Neural crest cell (in vitro differentiated cells): Measurements from ENCODE around the gene WNK3. TPM values are rescaled to one million over a fixed set of nuclear protein-coding genes. Genes with fewer than 3 reads are reported as not detected.

Source experiments
- DNase-seq: peaks from one replicate; pipeline ENCODE4 v3.0.0; 2021; ENCODE audit warnings: low read depth, mixed read lengths, low spot score
- H3K27ac Mint-ChIP-seq: one replicate; pipeline ENCODE4 v1.8.0; 2021; ENCODE audit warnings: mild to moderate bottlenecking, mixed read lengths; ENCODE audit not compliant: unreplicated experiment
- H3K27me3 Mint-ChIP-seq: 2 replicates; pipeline ENCODE4 v1.8.0; 2021; ENCODE audit warnings: low read depth, mild to moderate bottlenecking, mixed read lengths
- H3K36me3 Mint-ChIP-seq: 2 replicates; pipeline ENCODE4 v1.8.0; 2021; ENCODE audit warnings: low read depth, mild to moderate bottlenecking, mixed read lengths
- H3K4me1 Mint-ChIP-seq: 2 replicates; pipeline ENCODE4 v1.8.0; 2021; ENCODE audit warnings: mixed read lengths
- H3K4me3 Mint-ChIP-seq: one replicate; pipeline ENCODE4 v1.8.0; 2021; ENCODE audit warnings: mild to moderate bottlenecking, mixed read lengths
- H3K9me3 Mint-ChIP-seq: 2 replicates; pipeline ENCODE4 v1.8.0; 2021; ENCODE audit warnings: mixed read lengths
- total RNA-seq: library from RNA; stranded (reverse); gene quantifications from 2 replicates; pipeline ENCODE4 v1.2.1, GENCODE V29; 2021
- TF ChIP-seq, protein P1 (sequence below): fragments of 200-600 bp; sonication (generic); conservative IDR thresholded peaks from 2 replicates; pipeline ENCODE4 v1.5.0; 2021; ENCODE audit warnings: antibody characterized with exemption, mild to moderate bottlenecking

Gene WNK3
- total RNA-seq, 1 donor from 2014 or later = 29.3 TPM

DNA sequence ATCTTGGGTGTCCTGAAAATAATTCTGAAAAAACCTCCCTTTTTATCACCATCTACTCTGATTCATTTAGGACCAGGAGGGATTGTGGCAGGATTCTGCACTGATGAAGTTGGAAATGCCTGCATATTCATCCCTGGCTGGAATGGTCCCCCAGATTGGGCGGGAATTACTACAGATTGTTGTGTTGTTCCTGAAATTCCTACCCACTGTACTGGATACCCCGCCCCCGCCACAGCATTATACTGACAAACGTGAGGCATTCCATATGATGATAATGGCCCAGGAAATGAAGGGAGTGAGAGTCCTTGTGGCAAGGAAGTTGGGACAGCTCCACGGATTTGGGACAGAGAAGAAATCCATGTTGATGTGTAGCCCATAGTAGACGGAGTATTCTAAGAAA lies 159.6 kb downstream of the WNK3 start:
- Mint-ChIP-seq H3K9me3 (peaks cover 3% of the 10 kb centered on the region), H3K4me1 (peaks cover 5% of the 10 kb centered on the region), H3K4me3 (no peak overlapping the region), H3K27ac (no peak overlapping the region), H3K27me3 (no peaks in the 10 kb centered on the region), H3K36me3 (peaks cover 2% of the 10 kb centered on the region)
- TF ChIP-seq, protein P1, sequence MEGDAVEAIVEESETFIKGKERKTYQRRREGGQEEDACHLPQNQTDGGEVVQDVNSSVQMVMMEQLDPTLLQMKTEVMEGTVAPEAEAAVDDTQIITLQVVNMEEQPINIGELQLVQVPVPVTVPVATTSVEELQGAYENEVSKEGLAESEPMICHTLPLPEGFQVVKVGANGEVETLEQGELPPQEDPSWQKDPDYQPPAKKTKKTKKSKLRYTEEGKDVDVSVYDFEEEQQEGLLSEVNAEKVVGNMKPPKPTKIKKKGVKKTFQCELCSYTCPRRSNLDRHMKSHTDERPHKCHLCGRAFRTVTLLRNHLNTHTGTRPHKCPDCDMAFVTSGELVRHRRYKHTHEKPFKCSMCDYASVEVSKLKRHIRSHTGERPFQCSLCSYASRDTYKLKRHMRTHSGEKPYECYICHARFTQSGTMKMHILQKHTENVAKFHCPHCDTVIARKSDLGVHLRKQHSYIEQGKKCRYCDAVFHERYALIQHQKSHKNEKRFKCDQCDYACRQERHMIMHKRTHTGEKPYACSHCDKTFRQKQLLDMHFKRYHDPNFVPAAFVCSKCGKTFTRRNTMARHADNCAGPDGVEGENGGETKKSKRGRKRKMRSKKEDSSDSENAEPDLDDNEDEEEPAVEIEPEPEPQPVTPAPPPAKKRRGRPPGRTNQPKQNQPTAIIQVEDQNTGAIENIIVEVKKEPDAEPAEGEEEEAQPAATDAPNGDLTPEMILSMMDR = no peak
- DNase-seq = no peak

DNA sequence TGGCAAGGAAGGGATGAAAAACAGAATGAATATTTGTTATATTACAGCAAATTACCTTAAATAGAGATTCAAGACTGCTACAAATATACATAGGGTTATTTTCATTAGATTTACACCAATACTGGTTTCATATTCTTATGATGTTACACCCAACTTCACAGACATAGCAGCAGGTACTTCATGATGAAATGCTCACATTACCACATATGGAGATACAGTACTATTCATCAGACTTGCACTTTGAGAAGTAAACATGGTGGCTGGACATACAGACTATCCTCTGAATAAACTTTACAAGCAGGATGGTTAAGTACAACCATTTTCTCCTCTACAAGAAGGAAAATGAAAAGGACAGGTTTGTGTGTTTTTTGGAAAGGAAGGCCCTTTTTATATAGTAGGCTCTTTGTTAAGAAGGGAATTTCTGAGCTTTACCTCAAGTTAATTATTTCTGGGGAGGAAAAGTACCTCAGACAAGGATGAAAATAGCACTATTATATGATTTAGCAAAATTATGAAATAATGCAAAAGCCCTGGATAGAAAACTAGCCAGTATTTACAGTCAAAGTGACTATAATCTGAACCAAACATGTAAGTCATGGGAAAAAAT lies 162.8 kb downstream of the WNK3 start:
- Mint-ChIP-seq H3K4me1 (no peaks in the 10 kb centered on the region), H3K27ac (no peak overlapping the region), H3K36me3 (peaks cover 5% of the 10 kb centered on the region), H3K27me3 (no peaks in the 10 kb centered on the region), H3K4me3 (no peak overlapping the region), H3K9me3 (peaks cover 5% of the 10 kb centered on the region)
- TF ChIP-seq, protein P1 = no peak
- DNase-seq = no peak

DNA sequence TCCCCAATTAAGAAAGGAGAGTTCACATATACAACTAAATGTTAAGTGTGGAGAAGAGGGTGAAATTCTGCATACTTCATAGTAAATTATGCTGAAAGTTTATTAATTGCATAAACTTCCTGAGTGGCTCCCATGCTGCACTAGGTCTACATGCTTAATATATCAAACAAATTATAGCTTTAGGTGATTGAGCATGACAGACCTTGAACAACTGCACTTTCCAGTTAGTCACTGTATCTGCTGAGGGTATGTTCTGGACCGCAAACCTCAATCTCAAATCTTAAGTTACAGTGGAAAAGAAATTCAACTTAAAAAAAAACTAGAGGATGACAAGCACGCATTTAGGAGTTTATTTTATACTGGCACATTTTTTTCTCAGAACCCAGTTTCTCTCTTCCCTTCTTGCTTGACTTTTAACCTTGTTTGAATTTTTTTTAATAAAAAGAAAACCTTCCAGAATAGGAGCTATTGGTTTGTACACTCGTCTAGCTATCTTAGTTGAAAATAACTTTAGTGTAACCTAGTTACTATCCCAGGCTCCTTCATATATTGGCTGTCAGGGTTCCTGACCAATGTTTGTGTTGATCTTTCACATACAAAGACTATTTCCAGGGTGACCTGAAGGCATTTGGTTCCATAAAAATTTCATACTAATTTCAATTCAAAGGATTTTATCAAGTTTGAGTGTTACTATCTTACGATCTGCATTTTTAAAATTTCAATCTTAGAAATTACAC lies 164.6 kb downstream of the WNK3 start:
- H3K27ac Mint-ChIP-seq = no peak overlapping the region
- DNase-seq = no peak
- H3K4me1 Mint-ChIP-seq = no peaks in the 10 kb centered on the region
- H3K27me3 Mint-ChIP-seq = no peaks in the 10 kb centered on the region
- TF ChIP-seq, protein P1 = no peak
- H3K9me3 Mint-ChIP-seq = peaks cover 3% of the 10 kb centered on the region
- no peak overlapping the region for H3K4me3 Mint-ChIP-seq
- H3K36me3 Mint-ChIP-seq = peaks cover 3% of the 10 kb centered on the region

DNA sequence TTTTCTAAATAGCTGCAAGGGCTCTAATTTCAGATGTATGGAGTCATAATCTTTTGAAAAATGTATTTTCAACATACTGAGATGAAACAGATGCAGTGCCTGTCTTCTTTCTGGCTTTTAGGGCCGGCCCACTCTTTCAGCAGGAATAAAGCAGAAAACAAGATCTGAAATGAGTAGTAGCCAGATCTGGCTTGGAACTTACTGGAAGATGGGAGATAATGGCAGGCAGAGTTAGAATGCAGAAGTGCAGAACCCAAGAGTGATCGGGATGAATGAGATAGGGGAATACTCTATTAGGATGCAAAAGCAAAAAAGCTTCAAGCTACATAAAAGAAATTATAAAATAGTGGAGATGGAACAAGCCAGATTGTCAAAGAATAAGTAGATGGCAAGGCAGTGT lies 173.4 kb downstream of the WNK3 start:
- Mint-ChIP-seq H3K9me3 (peaks cover 4% of the 10 kb centered on the region), H3K27me3 (no peaks in the 10 kb centered on the region), H3K36me3 (peaks cover 6% of the 10 kb centered on the region), H3K27ac (no peak overlapping the region), H3K4me1 (peaks cover 31% of the 10 kb centered on the region), H3K4me3 (no peak overlapping the region)
- TF ChIP-seq, protein P1 = no peak
- no peak for DNase-seq

DNA sequence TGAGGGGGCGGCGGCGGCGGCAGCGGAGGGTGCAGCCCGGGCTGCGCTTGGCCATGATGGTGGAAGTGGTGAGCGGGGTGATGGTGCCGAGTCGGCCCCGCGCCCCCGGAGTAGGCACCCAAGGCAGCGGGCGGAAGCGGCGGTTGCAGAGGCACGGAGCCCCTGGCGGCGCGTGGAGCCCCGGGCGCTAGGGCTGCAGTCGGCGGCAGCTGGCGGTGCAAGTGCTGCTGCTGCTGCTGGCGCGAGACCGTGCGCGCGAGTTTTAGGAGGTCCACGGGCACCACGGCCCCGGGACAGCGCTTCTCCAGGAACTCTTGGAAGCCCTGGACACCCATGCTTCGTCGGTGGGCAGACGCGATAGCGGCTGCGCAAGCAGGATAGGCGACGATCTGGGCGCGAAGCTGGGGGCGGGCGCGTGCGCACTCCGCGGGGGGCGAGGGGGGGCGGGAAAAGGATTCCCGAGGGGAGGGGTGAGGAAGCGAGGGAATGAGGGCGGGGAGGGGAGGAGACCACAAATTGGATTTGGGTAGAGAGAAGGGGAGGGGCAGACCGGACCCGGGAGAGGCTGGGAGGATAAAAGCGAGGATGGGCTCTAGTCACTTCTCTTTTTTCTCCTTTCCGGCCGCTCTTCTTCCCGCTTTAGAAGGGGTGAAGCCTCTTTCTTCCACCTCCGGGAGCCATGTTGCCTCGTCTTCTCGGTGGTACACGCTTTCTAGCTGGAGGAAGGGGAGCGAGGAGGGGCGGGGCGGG lies 174.8 kb downstream of the WNK3 start, which contains the start of gene FAM120C:
FAM120C (minus strand) TSS at position 391 of the 750 bp plus-strand sequence; CDS start at position 335, 56 bp downstream.
- Mint-ChIP-seq H3K9me3 (peaks cover 4% of the 10 kb centered on the region), H3K27me3 (no peaks in the 10 kb centered on the region), H3K27ac (peak within 1 kb of the TSS; percentile 47), H3K4me1 (peaks cover 39% of the 10 kb centered on the region), H3K4me3 (peak within 1 kb of the TSS; percentile 88), H3K36me3 (peaks cover 8% of the 10 kb centered on the region)
- TF ChIP-seq, protein P1 = no peak
- peak; percentile 52 for DNase-seq
